Ovary (tissue), 3 donors: ENCODE measurements around the gene LIPG.

Source experiments
- CTCF ChIP-seq, 3 donors: fragments of 450-650 bp in 2 of 3; fragments of 200-600 bp in 1 of 3; IDR thresholded peaks; one replicate each; pipeline versions ENCODE4 v1.5.1 to v1.8.0; 2016 to 2022; ENCODE audit warnings: antibody characterized with exemption in 3 of 3, mild to moderate bottlenecking in 1 of 3
- POLR2A ChIP-seq: fragments of 450-650 bp; IDR thresholded peaks from one replicate; pipeline ENCODE4 v1.6.1; 2017; ENCODE audit warnings: antibody characterized with exemption, mild to moderate bottlenecking, moderate library complexity
- donor health status: DM: no; HTN: no; CAD: no.

GRCh38 chr18:49584394-49584793 is 22.5 kb downstream of the LIPG start:
- TF ChIP-seq CTCF (IDR thresholded peaks at IDR 0.05): no peak
- TF ChIP-seq POLR2A: no peak
